Measurements from ENCODE around the gene KRTAP20-3.
A peak's percentile ranks its signal among the peaks of the same experiment; 100 is the strongest.

Gene KRTAP20-3

GRCh38 chr21:30629200-30629599 lies 13.5 kb upstream of the KRTAP20-3 start:
- TF ChIP-seq, protein P1, sequence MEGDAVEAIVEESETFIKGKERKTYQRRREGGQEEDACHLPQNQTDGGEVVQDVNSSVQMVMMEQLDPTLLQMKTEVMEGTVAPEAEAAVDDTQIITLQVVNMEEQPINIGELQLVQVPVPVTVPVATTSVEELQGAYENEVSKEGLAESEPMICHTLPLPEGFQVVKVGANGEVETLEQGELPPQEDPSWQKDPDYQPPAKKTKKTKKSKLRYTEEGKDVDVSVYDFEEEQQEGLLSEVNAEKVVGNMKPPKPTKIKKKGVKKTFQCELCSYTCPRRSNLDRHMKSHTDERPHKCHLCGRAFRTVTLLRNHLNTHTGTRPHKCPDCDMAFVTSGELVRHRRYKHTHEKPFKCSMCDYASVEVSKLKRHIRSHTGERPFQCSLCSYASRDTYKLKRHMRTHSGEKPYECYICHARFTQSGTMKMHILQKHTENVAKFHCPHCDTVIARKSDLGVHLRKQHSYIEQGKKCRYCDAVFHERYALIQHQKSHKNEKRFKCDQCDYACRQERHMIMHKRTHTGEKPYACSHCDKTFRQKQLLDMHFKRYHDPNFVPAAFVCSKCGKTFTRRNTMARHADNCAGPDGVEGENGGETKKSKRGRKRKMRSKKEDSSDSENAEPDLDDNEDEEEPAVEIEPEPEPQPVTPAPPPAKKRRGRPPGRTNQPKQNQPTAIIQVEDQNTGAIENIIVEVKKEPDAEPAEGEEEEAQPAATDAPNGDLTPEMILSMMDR (IDR thresholded peaks at IDR 0.05; ENCODE audit: low read depth, low read length) = no peak
- no peak overlapping the region for H3K4me3 ChIP-seq (replicated peaks in 1 of 2; ENCODE audit: low read depth in 2 of 2, low read length in 2 of 2)
- peak in 1 of 2 donors; percentile 0 for DNase-seq (ENCODE audit: low read depth in 2 of 2)

DNA sequence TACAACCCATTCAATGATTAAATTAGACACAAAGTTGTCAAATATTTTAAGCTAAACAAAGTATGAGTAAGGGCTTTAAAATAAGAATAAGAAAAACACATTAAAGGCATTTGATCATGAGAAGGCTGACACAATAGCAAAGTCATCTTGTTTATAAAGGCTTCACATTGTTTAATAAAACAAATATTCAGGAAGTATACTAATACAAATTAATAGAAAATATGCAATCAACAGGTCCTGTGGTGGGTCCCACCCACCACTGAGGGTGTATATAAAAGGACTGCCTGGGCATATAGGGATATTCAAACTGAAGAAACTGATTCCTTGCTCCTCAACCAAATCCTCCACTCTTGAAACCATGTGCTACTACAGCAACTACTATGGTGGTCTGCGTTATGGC lies 7.8 kb upstream of the KRTAP20-3 start, which contains the start of gene KRTAP20-2:
Gene KRTAP20-2 (plus strand): TSS at position 301 of the 400 bp plus-strand sequence. CDS start 58 bp downstream, at position 359.
- H3K4me3 ChIP-seq (replicated peaks in 1 of 2; ENCODE audit: low read depth in 2 of 2, low read length in 2 of 2) = no peak within 1 kb of the TSS
- TF ChIP-seq, protein P1 (IDR thresholded peaks at IDR 0.05; ENCODE audit: low read depth, low read length) = no peak

GRCh38 chr21:30638686-30639085 lies 4.0 kb upstream of the KRTAP20-3 start:
- TF ChIP-seq, protein P1 (IDR thresholded peaks at IDR 0.05; ENCODE audit: low read depth, low read length) = no peak
- DNase-seq (ENCODE audit: low read depth in 2 of 2) = no peak
- H3K4me3 ChIP-seq (replicated peaks in 1 of 2; ENCODE audit: low read depth in 2 of 2, low read length in 2 of 2) = no peak overlapping the region

More for the DNA sequence above, 7.8 kb upstream of the KRTAP20-3 start, which contains the start of gene KRTAP20-2:
- DNase-seq (ENCODE audit: low read depth in 2 of 2) = no peak

- no peak for DNase-seq (ENCODE audit: low read depth in 2 of 2)
- TF ChIP-seq, protein P1 (IDR thresholded peaks at IDR 0.05; ENCODE audit: low read depth, low read length) = no peak
- H3K4me3 ChIP-seq (replicated peaks in 1 of 2; ENCODE audit: low read depth in 2 of 2, low read length in 2 of 2) = no peak overlapping the region
Observed at GRCh38 chr21:30646904-30647414, 4.3 kb downstream of the KRTAP20-3 start.

GRCh38 chr21:30652891-30653290 lies 10.2 kb downstream of the KRTAP20-3 start:
- DNase-seq (ENCODE audit: low read depth in 2 of 2) = no peak
- H3K4me3 ChIP-seq (replicated peaks in 1 of 2; ENCODE audit: low read depth in 2 of 2, low read length in 2 of 2) = no peak overlapping the region
- TF ChIP-seq, protein P1 (IDR thresholded peaks at IDR 0.05; ENCODE audit: low read depth, low read length) = no peak

GRCh38 chr21:30668776-30669175 lies 26.1 kb downstream of the KRTAP20-3 start:
- H3K4me3 ChIP-seq (replicated peaks in 1 of 2; ENCODE audit: low read depth in 2 of 2, low read length in 2 of 2) = no peak overlapping the region
- TF ChIP-seq, protein P1 (IDR thresholded peaks at IDR 0.05; ENCODE audit: low read depth, low read length) = no peak
- no peak for DNase-seq (ENCODE audit: low read depth in 2 of 2)

Measured in cardiac fibroblast (primary cell).